ENCODE measurements around the gene CYTH1.

Gene CYTH1

GRCh38 chr17:78669256-78669974 is 112.7 kb downstream of the CYTH1 start:
- no peak for DNase-seq

GRCh38 chr17:78668847-78669246 is 113.2 kb downstream of the CYTH1 start:
- no peak for DNase-seq

DNA sequence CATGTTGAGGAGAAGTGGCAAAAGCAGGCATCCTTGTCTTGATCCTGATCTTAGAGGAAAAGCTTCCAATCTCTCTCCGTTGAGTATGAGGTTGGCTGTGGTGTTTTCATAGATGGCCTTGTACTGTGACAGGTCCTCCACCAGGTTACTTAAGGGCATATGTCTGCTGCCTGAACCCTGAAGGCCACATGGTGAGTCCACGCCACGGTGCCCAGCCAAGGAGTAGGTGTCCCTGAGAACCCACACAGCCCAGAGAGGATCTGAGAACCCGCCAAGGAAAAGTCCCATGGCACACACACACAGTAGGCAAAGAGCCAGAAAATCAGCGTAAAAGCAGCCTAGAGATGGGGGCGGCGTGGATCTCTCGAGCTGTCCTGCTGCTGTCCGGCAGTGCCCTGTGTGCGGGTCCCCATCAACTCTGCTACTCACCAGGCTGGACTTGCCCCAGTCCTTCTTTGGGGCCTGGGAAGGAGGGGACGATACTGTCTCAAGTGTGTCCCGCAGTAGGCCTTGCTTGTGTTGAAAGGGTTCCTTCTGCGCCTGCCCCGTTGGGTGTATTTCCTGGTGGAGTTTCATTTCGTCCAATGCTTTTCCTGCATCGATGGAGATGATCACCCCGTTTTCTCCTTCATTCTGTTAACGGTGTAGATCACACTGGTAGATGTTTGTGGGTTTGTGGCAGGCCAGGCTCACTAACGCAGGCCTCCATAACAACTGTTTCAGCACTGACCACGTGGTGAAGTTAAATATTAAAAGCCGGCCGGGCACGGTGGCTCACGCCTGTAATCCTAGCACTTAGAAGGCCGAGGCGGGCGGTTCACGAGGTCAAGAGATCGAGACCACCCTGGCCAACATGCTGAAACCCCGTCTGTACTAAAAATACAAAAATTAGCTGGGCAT is 114.1 kb downstream of the CYTH1 start:
- DNase-seq, result no peak

DNA sequence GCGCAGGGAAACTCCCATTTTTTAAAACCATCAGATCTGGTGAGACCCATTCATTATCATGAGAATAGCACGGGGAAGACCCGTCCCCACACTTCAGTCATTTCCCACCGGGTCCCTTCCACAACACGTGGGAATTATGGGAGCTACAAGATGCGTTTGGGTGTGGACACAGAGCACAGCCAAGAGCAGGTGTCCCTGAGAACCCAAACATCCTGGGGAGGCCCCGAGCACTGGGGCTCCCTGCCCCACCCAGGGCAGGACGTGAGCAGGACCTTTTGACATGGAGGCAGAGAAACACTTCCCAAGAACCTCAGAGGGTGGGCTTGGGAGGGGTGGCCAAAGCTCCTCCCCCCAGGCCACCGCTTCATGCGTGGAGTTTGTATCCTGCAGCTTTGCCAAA is 115.0 kb downstream of the CYTH1 start:
- DNase-seq, result no peak

DNA sequence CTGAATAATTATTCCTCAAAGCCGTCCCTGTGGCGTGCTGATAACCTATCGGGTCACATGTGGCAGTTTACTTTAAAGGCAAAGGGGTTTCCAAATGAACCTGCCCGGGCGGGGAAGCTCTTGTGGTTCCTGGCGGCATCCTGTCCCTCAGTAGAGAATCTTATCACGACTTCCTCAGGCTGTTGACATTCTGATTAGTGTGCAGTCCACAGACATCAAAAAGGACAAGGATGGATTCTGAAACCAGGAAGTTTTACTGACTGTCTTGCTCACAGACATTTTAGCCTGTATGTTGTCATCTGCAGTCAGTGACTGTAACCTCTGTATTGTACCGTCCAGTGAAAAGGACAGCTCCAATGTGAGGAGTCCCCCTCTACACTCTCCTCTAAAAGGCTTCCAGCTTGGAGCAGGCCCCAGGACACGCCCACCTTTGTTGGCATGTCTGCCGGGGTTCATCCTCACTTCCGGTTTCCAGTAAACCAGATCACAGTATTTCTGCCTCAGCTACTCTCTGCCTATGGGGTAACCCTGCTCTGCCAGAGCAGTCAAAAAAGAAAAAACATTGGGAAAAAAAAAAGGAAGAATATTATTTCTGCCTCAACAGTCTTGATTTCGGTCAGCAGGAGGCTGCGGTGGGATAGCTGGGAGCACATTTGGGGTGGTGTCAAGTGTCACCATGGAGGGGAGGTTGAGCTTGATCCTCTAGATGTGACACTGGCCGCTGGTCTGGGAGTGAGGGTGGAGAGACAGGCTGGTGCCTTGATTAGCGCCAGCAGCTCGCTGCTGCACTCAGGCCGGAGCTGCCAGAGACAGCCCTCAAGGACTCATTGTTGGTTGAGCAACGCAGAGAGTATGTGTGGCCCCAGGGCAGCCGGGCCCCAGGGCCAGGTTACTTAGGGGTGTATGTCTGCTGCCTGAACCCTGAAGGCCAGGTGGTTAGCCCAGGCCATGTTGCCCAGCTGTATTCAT is 115.8 kb downstream of the CYTH1 start:
- DNase-seq, result peak; percentile 68

GRCh38 chr17:78665387-78665951 is 116.6 kb downstream of the CYTH1 start:
- DNase-seq, result no peak

DNA sequence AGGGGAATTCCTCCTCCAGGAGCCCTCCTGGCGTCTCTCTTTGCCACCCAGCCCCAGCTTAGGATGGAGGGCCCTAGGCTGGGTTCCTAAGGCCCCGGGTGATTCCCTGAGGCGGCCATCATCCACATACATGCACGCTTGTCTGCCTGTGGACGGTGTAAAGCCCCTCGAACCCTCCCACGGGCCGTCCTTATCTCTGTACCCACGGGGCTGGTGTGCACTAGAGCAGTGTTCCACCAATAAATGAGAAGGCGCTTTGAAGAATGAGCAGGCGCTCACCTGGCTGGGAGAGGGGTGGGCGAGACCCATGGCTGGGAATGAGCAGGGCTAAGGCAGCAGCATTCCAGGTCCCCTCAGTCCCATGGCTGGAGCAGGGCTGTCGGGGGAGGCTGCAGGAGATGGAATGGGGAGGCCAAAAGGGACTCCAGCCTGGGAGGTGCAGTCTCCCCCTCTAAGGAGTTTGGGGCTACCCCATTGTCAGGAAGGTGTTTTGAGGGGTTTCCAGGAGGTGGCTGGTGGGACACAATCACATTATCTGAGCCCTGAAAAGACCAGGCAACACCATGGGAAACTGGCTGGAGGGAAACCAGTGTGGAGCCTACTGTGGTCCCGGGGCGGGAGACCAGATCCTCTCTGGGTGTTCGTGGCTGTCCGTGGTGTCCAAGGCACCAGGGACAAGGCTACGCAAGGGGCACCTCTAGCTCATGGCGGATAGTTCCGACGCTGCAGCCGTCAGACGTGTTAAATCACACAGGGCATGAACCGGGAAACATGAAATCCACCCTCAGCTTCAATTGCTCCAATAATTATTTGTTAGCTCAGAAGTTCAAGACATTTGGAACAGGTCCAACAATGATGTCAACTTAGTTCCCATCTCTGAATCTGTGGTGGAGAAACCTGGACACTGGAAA is 117.3 kb downstream of the CYTH1 start:
- DNase-seq, result no peak

GRCh38 chr17:78661093-78661770 is 120.8 kb downstream of the CYTH1 start:
- no peak for DNase-seq

DNA sequence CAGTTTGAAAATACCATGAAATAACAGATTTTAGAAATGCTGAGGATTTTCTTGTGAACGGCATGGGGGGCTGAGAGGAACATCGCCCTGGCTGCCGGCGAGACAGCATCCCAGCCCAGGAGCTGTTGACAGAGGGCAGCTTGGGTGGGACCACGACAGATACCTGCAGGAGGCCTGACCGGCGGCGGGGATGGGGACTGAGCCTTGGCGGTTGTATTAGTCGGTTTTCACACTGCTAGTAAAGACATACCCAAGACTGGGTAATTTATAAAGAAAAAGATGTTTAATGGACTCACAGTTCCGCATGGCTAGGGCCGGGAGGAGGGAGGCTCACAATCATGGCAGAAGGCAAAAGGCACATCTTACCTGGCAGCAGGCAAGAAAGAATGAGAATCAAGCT is 122.5 kb downstream of the CYTH1 start:
- no peak for DNase-seq

DNA sequence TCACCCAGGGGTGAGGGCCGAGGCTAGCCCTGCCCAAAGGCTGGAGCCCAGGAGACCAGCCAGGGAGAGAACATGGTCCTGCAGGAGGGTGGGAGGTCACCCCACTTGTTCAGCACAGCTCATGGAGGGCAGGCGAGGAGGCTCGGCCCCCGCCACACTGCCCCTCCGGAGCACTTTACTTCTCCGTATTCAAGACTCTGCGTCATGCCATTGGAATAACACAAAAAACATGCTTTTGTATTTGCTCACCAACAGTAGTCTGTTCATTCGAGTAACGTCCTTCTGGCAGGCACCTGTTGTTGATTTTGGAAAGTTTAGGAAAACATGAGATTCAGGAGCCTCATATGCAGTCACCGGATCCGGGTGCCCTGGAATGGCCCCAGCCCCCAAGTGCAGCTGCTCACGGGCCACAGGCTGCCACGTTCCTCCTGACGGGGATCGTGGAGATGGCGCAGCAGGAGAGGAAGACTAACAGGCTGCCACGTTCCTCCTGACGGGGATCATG is 123.7 kb downstream of the CYTH1 start:
- no peak for DNase-seq

GRCh38 chr17:78655251-78655940 is 126.7 kb downstream of the CYTH1 start:
- no peak for DNase-seq

DNA sequence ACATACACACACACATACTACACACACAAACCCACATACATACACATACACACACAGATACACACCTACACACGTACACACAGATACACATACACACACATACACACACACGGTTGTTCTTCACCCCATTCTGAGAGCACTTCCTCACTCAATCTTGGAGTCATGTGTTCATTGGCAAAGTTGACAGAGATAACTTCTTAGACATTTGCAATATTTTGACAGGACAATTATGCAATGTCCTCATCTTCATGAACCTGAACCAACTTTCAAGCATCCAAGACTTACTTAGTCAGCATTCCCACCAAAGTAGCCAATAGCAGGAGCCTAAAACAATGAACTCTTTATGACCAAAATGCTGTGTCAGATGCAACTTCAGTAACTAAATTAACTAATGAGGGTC is 127.7 kb downstream of the CYTH1 start:
- no peak for DNase-seq

DNA sequence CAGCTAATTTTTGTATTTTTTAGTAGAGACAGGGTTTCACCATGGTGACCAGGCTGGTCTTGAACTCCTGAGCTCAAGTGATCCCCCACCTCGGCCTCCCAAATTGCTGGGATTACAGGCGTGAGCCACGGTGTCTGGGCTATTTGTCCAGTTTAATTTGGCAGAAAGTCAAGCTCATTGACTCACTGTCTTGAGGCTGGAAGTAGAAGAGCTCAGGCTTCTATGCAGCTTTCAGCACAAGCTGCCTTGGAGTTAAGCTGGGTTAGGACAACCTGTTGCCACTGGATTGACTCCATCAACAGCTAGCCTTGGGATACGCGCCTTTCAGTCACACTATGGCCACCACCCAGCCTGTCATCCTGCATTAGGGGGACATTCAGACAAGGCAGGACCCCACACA is 128.7 kb downstream of the CYTH1 start:
- DNase-seq, result no peak

DNA sequence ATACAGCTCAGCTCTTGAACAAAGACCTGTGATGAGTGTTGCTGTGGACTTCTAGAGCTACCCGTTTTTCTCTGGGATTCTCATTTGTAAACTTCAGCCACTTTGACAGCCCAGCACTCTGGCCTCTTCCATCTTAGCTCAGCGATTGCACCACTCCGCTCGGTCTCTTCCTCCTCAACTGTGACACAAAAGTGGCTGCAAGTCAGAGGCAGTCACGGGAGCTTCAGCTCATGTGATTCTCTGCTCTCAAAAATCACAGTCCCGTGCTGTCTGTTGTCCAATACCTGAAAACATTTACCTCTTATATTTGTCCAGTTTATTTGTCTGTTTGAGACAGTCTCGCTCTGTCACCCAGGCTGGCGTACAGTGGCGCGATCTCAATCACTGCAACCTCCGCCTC is 129.2 kb downstream of the CYTH1 start:
- DNase-seq, result no peak

DNA sequence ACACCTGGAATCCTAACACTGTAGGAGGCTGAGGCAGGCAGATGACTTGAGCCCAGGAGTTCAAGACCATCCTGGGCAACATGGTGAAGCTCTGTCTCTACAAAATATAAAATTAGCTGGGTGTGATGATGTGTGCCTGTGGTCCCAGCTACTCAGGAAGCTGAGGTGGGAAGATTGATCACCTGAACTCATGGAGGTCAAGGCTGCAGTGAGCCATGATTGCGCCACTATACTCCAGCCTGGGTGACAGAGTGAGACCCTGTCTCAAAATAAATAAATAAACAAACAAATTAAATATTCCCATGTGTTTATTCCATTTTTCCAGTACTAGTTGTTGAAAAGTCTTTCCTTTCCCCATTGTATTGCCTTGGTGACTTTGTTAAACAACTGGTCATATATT is 130.0 kb downstream of the CYTH1 start:
- DNase-seq, result no peak

DNA sequence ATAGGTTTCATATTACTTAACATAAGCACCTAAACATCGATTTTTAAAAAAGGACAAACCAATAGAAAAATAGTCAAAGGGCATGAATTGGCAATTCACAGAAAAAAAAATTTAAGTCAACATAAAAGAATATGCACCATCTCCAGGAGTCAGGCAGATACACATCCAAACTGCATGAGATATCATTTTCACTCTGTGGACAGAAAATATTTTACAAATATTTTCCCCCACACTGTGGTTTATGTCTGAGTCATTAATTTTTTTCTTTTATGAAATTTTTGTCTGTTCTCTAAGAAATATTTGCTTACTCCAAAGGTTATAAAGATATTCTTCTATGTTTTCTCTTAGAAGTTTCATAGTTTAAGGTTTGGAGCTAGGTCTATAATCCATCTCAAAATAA is 130.5 kb downstream of the CYTH1 start:
- no peak for DNase-seq

GRCh38 chr17:78650093-78650715 is 131.9 kb downstream of the CYTH1 start:
- DNase-seq, result no peak

DNA sequence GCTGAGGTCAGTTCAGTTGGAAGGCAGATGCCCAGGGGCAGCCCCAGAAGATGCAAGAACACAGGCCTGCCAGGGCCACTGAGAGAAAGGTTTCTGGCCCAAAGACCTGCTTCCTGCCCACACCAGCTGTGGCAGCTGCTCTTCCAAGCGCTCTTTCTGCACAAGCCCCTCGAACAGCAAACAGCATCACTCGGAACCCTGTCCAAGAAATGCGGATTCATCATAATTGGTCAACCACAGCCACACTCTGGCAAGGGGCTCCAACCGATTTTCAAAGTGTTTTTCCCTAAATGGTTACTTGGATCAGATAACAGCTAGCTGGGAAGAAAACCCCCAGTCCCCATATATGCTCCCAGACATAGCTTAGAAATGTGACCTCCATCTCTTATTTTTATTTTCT is 133.8 kb downstream of the CYTH1 start:
- DNase-seq, result no peak

DNA sequence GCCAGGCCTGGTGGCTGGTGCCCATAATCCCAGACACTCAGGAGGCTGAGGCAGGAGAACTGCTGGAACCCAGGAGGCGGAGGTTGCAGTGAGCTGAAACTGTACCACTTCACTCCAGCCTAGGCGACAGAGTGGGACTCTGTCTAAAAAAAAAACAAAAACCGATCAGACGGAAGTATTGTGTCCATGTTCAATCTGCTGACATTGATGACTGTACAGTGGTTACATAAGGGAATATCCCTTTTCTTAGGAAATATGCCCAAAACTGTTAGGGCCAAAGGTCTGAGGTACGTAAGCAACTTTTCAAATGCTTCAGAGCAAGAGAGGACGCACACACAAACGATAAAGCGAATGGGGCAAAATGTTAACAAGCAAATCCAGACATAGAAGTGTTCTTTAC is 135.0 kb downstream of the CYTH1 start:
- no peak for DNase-seq

Measured in activated CD8-positive, alpha-beta memory T cell treated with anti-CD3 and anti-CD28 coated beads, Interleukin-2, amount 50 U/mL, for 48 hours (primary cell).